Thoracic aorta (tissue), 2 donors: ENCODE results near the gene WBP4. TPM values are rescaled to one million over a fixed set of nuclear protein-coding genes. Genes with fewer than 3 reads are reported as not detected.
"Not testable (repeated sequence)": the region's sequence is repeated elsewhere in the genome, so short reads cannot be mapped to it uniquely, and the experiment has no call there.

Experiments
- ATAC-seq: fragments of 150-250 bp; one replicate; pipeline ENCODE4 v1.8.0; 2017; ENCODE audit warnings: low read depth; ENCODE audit not compliant: insufficient number of reproducible peaks, low FRiP score
- DNase-seq: peaks from one replicate; pipeline ENCODE4 v3.0.0-alpha.2; 2020; ENCODE audit warnings: low spot score
- H3K27ac ChIP-seq, 2 donors: fragments of 200-600 bp; sonication (generic); 1 replicate in 1 of 2; 2 replicates in 1 of 2; pipeline ENCODE4 v1.5.1; 2016; ENCODE audit warnings: mild to moderate bottlenecking in 2 of 2, moderate library complexity in 2 of 2
- H3K27me3 ChIP-seq: fragments of 200-600 bp; sonication (generic); replicated peaks from 2 replicates; pipeline ENCODE4 v1.6.0; 2016; ENCODE audit warnings: mild to moderate bottlenecking; ENCODE audit not compliant: insufficient read depth
- H3K36me3 ChIP-seq: fragments of 200-600 bp; sonication (generic); one replicate; pipeline ENCODE4 v1.5.1; 2016
- H3K4me1 ChIP-seq, 2 donors: fragments of 200-600 bp; sonication (generic); 1 replicate in 1 of 2; 2 replicates in 1 of 2; pipeline versions ENCODE4 v1.5.1 to v1.6.0; 2016; ENCODE audit warnings: low read depth in 2 of 2, mild to moderate bottlenecking in 1 of 2; ENCODE audit not compliant: control insufficient read depth in 1 of 2
- H3K4me3 ChIP-seq: fragments of 200-600 bp; sonication (generic); 2 replicates; pipeline ENCODE4 v1.5.1; 2016; ENCODE audit warnings: mild to moderate bottlenecking
- H3K9me3 ChIP-seq: fragments of 200-600 bp; sonication (generic); 2 replicates; pipeline ENCODE4 v1.5.1; 2016
- total RNA-seq, 2 donors: library from RNA; depleted of rRNA; stranded (reverse); fragments of >200 nt; gene quantifications; one replicate each; pipeline versions ENCODE4 v1.1.0 to v1.2.3, GENCODE V29; 2016
- TF ChIP-seq, protein P1 (sequence below): fragments of 200-600 bp; sonication (generic); IDR thresholded peaks from one replicate; pipeline ENCODE4 v1.5.1; 2019; ENCODE audit warnings: antibody characterized with exemption

Gene WBP4
- total RNA-seq, 2 donors from 2014 or later, result 11.1 to 16.5 TPM

DNA sequence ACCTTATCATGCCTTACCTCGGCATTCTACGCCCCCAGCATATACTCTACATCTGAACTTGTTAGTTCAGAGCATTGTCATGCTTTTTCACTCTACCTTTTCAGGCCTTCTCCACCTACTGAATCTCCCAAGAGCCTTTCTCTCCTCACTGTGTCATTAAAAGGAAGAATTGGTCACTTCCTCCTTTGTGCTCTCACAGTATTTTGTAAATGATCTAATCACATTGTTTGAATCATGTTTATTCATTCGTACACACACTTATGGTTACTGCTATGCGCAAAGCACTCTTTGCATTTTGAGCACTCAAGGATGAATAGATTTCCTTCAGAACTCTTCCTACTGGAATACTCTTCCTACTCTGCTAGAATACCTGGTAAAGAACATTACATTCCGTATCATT, 26.4 kb upstream of the WBP4 start:
- Histone ChIP-seq H3K9me3 (no peaks in the 10 kb centered on the region), H3K36me3 (no peaks in the 10 kb centered on the region), H3K4me3 (no peak overlapping the region), H3K27me3 (no peaks in the 10 kb centered on the region), H3K4me1 (peaks cover 8 to 33% of the 10 kb centered on the region in 2 donors), H3K27ac (no peak overlapping the region)
- no peak for DNase-seq
- TF ChIP-seq, protein P1, sequence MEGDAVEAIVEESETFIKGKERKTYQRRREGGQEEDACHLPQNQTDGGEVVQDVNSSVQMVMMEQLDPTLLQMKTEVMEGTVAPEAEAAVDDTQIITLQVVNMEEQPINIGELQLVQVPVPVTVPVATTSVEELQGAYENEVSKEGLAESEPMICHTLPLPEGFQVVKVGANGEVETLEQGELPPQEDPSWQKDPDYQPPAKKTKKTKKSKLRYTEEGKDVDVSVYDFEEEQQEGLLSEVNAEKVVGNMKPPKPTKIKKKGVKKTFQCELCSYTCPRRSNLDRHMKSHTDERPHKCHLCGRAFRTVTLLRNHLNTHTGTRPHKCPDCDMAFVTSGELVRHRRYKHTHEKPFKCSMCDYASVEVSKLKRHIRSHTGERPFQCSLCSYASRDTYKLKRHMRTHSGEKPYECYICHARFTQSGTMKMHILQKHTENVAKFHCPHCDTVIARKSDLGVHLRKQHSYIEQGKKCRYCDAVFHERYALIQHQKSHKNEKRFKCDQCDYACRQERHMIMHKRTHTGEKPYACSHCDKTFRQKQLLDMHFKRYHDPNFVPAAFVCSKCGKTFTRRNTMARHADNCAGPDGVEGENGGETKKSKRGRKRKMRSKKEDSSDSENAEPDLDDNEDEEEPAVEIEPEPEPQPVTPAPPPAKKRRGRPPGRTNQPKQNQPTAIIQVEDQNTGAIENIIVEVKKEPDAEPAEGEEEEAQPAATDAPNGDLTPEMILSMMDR, result no peak
- no peak for ATAC-seq

DNA sequence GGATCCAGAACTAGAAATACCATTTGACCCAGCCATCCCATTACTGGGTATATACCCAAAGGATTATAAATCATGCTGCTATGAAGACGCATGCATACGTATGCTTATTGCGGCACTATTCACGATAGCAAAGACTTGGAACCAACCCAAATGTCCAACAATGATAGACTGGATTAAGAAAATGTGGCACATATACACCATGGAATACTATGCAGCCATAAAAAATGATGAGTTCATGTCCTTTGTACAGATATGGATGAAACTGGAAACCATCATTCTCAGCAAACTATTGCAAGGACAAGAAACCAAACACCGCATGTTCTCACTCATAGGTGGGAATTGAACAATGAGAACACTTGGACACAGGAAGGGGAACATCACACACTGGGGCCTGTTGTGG, 24.8 kb upstream of the WBP4 start:
- H3K9me3 ChIP-seq, DNase-seq, H3K4me3 ChIP-seq, ATAC-seq, H3K27me3 ChIP-seq, H3K27ac ChIP-seq, H3K36me3 ChIP-seq: not testable (repeated sequence)
- H3K4me1 ChIP-seq, result peaks cover 9 to 36% of the 10 kb centered on the region in 2 donors

DNA sequence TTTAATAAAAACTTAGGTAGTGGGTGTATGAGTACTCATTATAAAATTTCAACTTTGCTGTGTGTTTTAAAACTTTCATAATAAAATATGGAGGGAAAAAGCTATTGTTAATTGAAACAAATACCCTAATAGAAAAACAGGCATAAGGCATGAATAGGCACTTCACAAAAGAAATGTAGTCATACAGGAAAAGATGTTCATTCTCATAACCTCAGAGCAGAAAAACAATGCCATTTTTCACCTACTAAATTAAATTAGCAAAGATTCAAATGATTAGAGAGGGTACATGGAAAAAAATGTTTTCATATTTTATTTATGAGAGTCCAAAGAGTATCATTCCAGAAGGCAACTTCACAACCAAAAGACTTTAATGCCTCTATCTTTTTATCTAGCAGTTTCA, 21.6 kb upstream of the WBP4 start:
- ATAC-seq, result no peak

DNA sequence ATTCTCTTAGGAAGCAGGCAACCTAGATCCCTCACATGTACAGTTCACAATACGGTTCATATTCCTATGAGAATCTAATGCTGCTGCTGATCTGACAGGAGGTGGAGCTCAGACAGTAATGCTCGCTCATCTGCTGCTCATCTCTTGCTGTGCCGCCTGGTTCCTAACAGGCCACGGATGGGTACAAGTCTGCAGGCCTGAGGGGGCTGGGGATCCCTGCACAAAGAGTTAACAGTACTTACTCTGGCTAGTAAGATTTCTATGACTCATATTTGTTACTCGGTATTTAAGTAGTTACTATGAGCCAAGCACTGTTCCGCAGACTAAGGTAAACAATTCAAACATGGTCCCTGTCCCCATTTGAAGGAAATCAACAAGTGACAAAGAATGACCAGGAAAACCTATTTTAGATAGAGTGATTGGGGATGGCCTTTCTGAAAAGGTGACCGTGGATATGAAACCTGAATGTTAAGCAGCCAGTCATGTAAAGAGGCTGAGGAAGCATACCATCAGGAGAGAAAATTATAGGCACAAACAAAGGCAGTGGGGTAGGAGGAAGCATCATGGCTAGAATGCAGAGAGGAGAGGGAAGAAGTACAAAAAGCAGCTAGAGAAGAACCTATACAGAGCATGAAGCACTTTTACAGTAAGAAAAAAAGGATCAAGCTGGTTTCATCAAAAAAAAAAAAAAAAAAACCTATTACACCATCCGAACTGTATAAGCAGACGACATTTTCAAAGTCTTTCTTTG, 20.6 kb upstream of the WBP4 start:
- Histone ChIP-seq H3K9me3 (no peaks in the 10 kb centered on the region), H3K36me3 (no peaks in the 10 kb centered on the region), H3K4me3 (no peak overlapping the region), H3K4me1 (peaks cover 5 to 20% of the 10 kb centered on the region in 2 donors), H3K27ac (no peak overlapping the region), H3K27me3 (no peaks in the 10 kb centered on the region)
- ATAC-seq, result no peak
- TF ChIP-seq, protein P1, result no peak
- no peak for DNase-seq

More for the DNA sequence above, 21.6 kb upstream of the WBP4 start:
- DNase-seq, result no peak
- Histone ChIP-seq H3K27ac (no peak overlapping the region), H3K4me1 (peaks cover 8 to 20% of the 10 kb centered on the region in 2 donors), H3K4me3 (no peak overlapping the region), H3K36me3 (no peaks in the 10 kb centered on the region), H3K27me3 (no peaks in the 10 kb centered on the region), H3K9me3 (no peaks in the 10 kb centered on the region)
- TF ChIP-seq, protein P1, result no peak

DNA sequence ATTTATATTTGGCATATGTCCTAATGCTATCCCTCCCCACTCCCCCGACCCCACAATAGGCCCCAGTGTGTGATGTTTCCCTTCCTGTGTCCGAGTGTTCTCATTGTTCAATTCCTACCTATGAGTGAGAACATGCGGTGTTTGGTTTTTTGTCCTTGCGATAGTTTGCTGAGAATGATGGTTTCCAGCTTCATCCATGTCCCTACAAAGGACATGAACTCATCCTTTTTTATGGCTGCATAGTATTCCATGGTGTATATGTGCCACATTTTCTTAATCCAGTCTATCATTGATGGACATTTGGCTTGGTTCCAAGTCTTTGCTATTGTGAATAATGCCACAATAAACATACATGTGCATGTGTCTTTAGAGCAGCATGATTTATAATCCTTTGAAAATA, 18.9 kb upstream of the WBP4 start:
- not testable (repeated sequence) for ATAC-seq, DNase-seq, H3K27me3 ChIP-seq, H3K9me3 ChIP-seq, H3K27ac ChIP-seq, H3K36me3 ChIP-seq, H3K4me3 ChIP-seq
- H3K4me1 ChIP-seq, result peaks cover 5 to 20% of the 10 kb centered on the region in 2 donors

DNA sequence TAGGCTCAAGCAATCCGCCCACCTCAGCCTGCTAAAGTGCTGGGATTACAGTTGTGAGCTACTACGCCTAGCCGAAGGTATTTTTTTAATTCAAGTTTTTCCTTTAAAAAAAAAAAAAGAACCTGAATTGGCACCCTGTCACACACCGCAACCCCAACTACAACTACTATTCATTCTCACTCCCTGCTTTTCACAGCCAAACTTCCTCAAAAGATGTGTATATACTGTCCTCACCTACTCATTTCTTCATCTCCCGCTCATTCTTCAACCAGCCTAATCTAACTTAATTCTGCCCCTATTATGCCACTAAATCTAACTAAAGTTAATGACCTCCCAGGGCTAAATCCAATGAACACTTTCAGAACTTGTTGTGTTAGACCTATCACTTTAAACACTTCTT, 12.7 kb upstream of the WBP4 start:
- Histone ChIP-seq H3K27ac (no peak overlapping the region), H3K9me3 (no peaks in the 10 kb centered on the region), H3K4me1 (peaks cover 12 to 29% of the 10 kb centered on the region in 2 donors), H3K36me3 (peaks cover 3% of the 10 kb centered on the region), H3K27me3 (no peaks in the 10 kb centered on the region), H3K4me3 (no peak overlapping the region)
- TF ChIP-seq, protein P1, result no peak
- no peak for ATAC-seq
- no peak for DNase-seq
